IMR-90 (cell line): ENCODE measurements around the gene FBXO44. TPM values are rescaled to one million over a fixed set of nuclear protein-coding genes. Genes with fewer than 3 reads are reported as not detected.
A peak's percentile ranks its signal among the peaks of the same experiment; 100 is the strongest.
"Not testable (repeated sequence)": the region's sequence is repeated elsewhere in the genome, so short reads cannot be mapped to it uniquely, and the experiment has no call there.

Experiments
- ATAC-seq: fragments of 200-7000 bp; cut with Tn5 transposase; 2 replicates; pipeline ENCODE4 v1.9.1; 2020; ENCODE audit warnings: low read depth, mild to moderate bottlenecking, moderate library complexity
- BruUV-seq: library from RNA; stranded (reverse); fragments of 400-500 nt; replicated peaks from 2 replicates; lab custom pipeline; 2021; lab: Mats Ljungman, UMichigan
- CTCF ChIA-PET: fragments of 300-600 bp; formaldehyde crosslinking; extraction: SDS; loops from one replicate; lab custom pipeline; 2021; ENCODE audit warnings: antibody characterized with exemption; lab: Yijun Ruan, JAX
- POLR2A ChIA-PET: fragments of 300-600 bp; sonication (Branson Sonifier 250); formaldehyde crosslinking; loops from one replicate; lab custom pipeline; 2022; ENCODE audit warnings: antibody characterized with exemption; ENCODE audit not compliant: unreplicated experiment; lab: Charles Lee
- DNase-seq: peaks from one replicate; pipeline ENCODE4 v3.0.0; 2013
- H2AFZ ChIP-seq: replicated peaks from 2 replicates; pipeline ENCODE3; 2013; ENCODE audit warnings: low read length, mild to moderate bottlenecking; ENCODE audit not compliant: poor library complexity
- H2AK5ac ChIP-seq: 2 replicates; pipeline ENCODE4 v1.6.1; 2013; ENCODE audit warnings: low read depth, low read length, inconsistent platforms
- H2AK9ac ChIP-seq: replicated peaks from 2 replicates; pipeline ENCODE3; 2013; ENCODE audit warnings: mild to moderate bottlenecking, low read depth, low read length, moderate library complexity; ENCODE audit not compliant: poor library complexity
- H2BK120ac ChIP-seq: 2 replicates; pipeline ENCODE4 v1.6.1; 2013; ENCODE audit warnings: low read depth, low read length, inconsistent platforms
- H2BK15ac ChIP-seq: 3 replicates; pipeline ENCODE4 v1.6.1; 2013; ENCODE audit warnings: low read depth, low read length, inconsistent platforms
- H2BK20ac ChIP-seq: 2 replicates; pipeline ENCODE4 v1.6.1; 2013; ENCODE audit warnings: low read depth, mild to moderate bottlenecking, inconsistent platforms, low read length, moderate library complexity
- H2BK5ac ChIP-seq: 2 replicates; pipeline ENCODE4 v1.6.1; 2013; ENCODE audit warnings: mild to moderate bottlenecking, low read depth, low read length, inconsistent platforms; ENCODE audit not compliant: poor library complexity, severe bottlenecking
- H3K14ac ChIP-seq: replicated peaks from 2 replicates; pipeline ENCODE4 v1.6.1; 2013; ENCODE audit warnings: low read depth, low read length, inconsistent platforms
- H3K18ac ChIP-seq: 2 replicates; pipeline ENCODE4 v1.6.1; 2013; ENCODE audit warnings: low read depth, low read length, control low read depth
- H3K23ac ChIP-seq: 2 replicates; pipeline ENCODE4 v1.6.1; 2013; ENCODE audit warnings: low read depth, low read length, inconsistent platforms
- H3K27ac ChIP-seq: 2 replicates; pipeline ENCODE4 v1.5.1; 2013; ENCODE audit warnings: mild to moderate bottlenecking, control low read depth, low read length; ENCODE audit not compliant: insufficient read depth
- H3K27me3 ChIP-seq: 2 replicates; pipeline ENCODE4 v1.6.1; 2013; ENCODE audit warnings: low read length; ENCODE audit not compliant: control insufficient read depth, insufficient read depth
- H3K36me3 ChIP-seq: 2 replicates; pipeline ENCODE4 v1.6.1; 2013; ENCODE audit warnings: low read length, mixed read lengths; ENCODE audit not compliant: control insufficient read depth, insufficient read depth
- H3K4ac ChIP-seq: 2 replicates; pipeline ENCODE4 v1.6.1; 2013; ENCODE audit warnings: low read depth, low read length, inconsistent platforms
- H3K4me1 ChIP-seq: 2 replicates; pipeline ENCODE4 v1.6.1; 2013; ENCODE audit warnings: low read length, mixed read lengths; ENCODE audit not compliant: control insufficient read depth, insufficient read depth
- H3K4me2 ChIP-seq: 2 replicates; pipeline ENCODE4 v1.6.1; 2013; ENCODE audit warnings: low read depth, mild to moderate bottlenecking, control low read depth, low read length, moderate library complexity
- H3K4me3 ChIP-seq: 2 replicates; pipeline ENCODE4 v1.5.1; 2013; ENCODE audit warnings: low read depth, mild to moderate bottlenecking, control low read depth, low read length, moderate library complexity; ENCODE audit not compliant: insufficient read depth
- H3K56ac ChIP-seq: 2 replicates; pipeline ENCODE4 v1.6.1; 2013; ENCODE audit warnings: low read length, inconsistent platforms; ENCODE audit not compliant: insufficient read depth; ENCODE audit errors: extremely low read depth
- H3K79me1 ChIP-seq, 2 experiments: 2 replicates each; pipeline ENCODE4 v1.6.1; 2013; ENCODE audit warnings: low read length in 2 of 2, inconsistent platforms in 1 of 2, low read depth in 1 of 2
- H3K9ac ChIP-seq: 2 replicates; pipeline ENCODE4 v1.6.1; 2013; ENCODE audit warnings: low read depth, low read length, control low read depth
- H3K9me1 ChIP-seq: 2 replicates; pipeline ENCODE4 v1.6.1; 2013; ENCODE audit warnings: low read length, inconsistent platforms; ENCODE audit not compliant: insufficient read depth
- H3K9me3 ChIP-seq: 2 replicates; pipeline ENCODE4 v1.6.1; 2013; ENCODE audit warnings: low read length; ENCODE audit not compliant: control insufficient read depth, insufficient read depth
- H4K20me1 ChIP-seq: 2 replicates; pipeline ENCODE4 v1.6.1; 2013; ENCODE audit warnings: low read length, inconsistent platforms; ENCODE audit not compliant: insufficient read depth
- H4K5ac ChIP-seq: 2 replicates; pipeline ENCODE4 v1.6.1; 2013; ENCODE audit warnings: mild to moderate bottlenecking, low read depth, low read length, control low read depth
- H4K8ac ChIP-seq, 2 experiments: 2 replicates each; pipeline ENCODE4 v1.6.1; 2013; ENCODE audit warnings: low read depth in 2 of 2, low read length in 2 of 2, control low read depth in 1 of 2, inconsistent platforms in 1 of 2
- H4K91ac ChIP-seq: 2 replicates; pipeline ENCODE4 v1.6.1; 2013; ENCODE audit warnings: low read depth, low read length, inconsistent platforms; ENCODE audit not compliant: insufficient read depth
- CTCF ChIP-seq: conservative IDR thresholded peaks from 2 replicates; pipeline ENCODE4 v1.5.1; 2012; ENCODE audit warnings: mild to moderate bottlenecking, low read depth, low read length, improper control_type of control experiment
- MAZ ChIP-seq: IDR thresholded peaks from 2 replicates; pipeline ENCODE4 v1.6.1; 2012; ENCODE audit warnings: low read depth, mild to moderate bottlenecking, low read length, improper control_type of control experiment, moderate library complexity, borderline replicate concordance
- RAD21 ChIP-seq: IDR thresholded peaks from 2 replicates; pipeline ENCODE4 v1.6.1; 2012; ENCODE audit warnings: low read length, improper control_type of control experiment
- SMC3 ChIP-seq: fragments of 150-350 bp; IDR thresholded peaks from 2 replicates; pipeline ENCODE4 v1.6.1; 2016; ENCODE audit warnings: low read depth, mild to moderate bottlenecking, antibody characterized with exemption, low read length, moderate library complexity
- WGBS, 2 experiments: methylation state at CpG; one replicate each; pipeline versions ENCODE4 v1.1.5 to v1.1.7; 2013; ENCODE audit warnings: missing lambda C conversion rate in 2 of 2; ENCODE audit not compliant: insufficient read length in 1 of 2; ENCODE audit errors: extremely low coverage in 2 of 2; 5-methylcytosine and 5-hydroxymethylcytosine counted together
- dilution Hi-C: fragments of 300-500 bp; cut with HindIII; formaldehyde crosslinking; loops from one replicate; pipeline ENCODE4 v1.14.3; 2018; ENCODE audit warnings: low sequenced_read_pairs; ENCODE audit not compliant: unreplicated experiment
- in situ Hi-C: fragments of 300-500 bp; cut with MboI; formaldehyde crosslinking; loops from 3 replicates; pipeline ENCODE4 v1.14.3; 2019; ENCODE audit warnings: low sequenced_read_pairs, inconsistent platforms, mixed read lengths
- intact Hi-C: fragments of 100-400 bp; cut with micrococcal nuclease; formaldehyde crosslinking; loops from 2 replicates; pipeline ENCODE4 v1.10.0; 2022
- polyA plus RNA-seq, 3 experiments: library from polyadenylated mRNA; depleted of rRNA; stranded (reverse); fragments of >200 nt; gene quantifications; 2 replicates each; pipeline ENCODE4 v1.2.3, GENCODE V29; 2012; ENCODE audit warnings: low replicate concordance in 1 of 3
- total RNA-seq: library from RNA; depleted of rRNA; stranded (reverse); fragments of >200 nt; gene quantifications from 2 replicates; pipeline ENCODE4 v1.2.3, GENCODE V29; 2012

The FBXO44 gene
- total and polyA plus RNA-seq, 2 of the 4 experiments (the other 2 are of a cell fraction) = 9.3 to 25.5 TPM

- WGBS, 2 experiments = no CpG with 5 or more reads among the region's 18 CpGs
- H4K20me1 ChIP-seq, H3K4me1 ChIP-seq, H2BK15ac ChIP-seq, H3K27me3 ChIP-seq, H3K4me2 ChIP-seq, dilution Hi-C loops, H2BK120ac ChIP-seq, POLR2A ChIA-PET, H3K56ac ChIP-seq, H4K8ac ChIP-seq, H3K9ac ChIP-seq, H2BK20ac ChIP-seq, H3K14ac ChIP-seq, H2AK5ac ChIP-seq, H3K18ac ChIP-seq, H2AK9ac ChIP-seq, H3K9me1 ChIP-seq, H3K79me1 ChIP-seq, H4K5ac ChIP-seq, H3K23ac ChIP-seq, H3K9me3 ChIP-seq, BruUV-seq, H2BK5ac ChIP-seq, H3K4me3 ChIP-seq, H3K4ac ChIP-seq, H4K91ac ChIP-seq, H3K36me3 ChIP-seq, H3K27ac ChIP-seq: not testable (repeated sequence)
- DNase-seq (peak; percentile 58), ATAC-seq (peak; percentile 91)
- TF ChIP-seq SMC3 (peak; percentile 78), MAZ (0 out of 2 replicates have a peak, but pooled peaks have one; percentile 23), RAD21 (peak; percentile 99), CTCF (peak; percentile 97)
- peak overlapping the region; percentile 68 for H2AFZ ChIP-seq
- intact Hi-C loops = loop anchor here (1.0 to 2.0 kb wide), 3 partner anchors 164 to 401 kb away; partner anchors contain the start of gene DISP3
- in situ Hi-C loops = loop anchor here (5.0 to 10.0 kb wide), 2 partner anchors 400 to 608 kb away; no protein-coding TSS in a partner anchor
- CTCF ChIA-PET = interaction anchor here (0.6 to 2.7 kb wide), 6 partner anchors 370 to 1075 kb away, joined by 3 to 12 read pairs (median 5); partner anchors contain the start of gene UBIAD1
These were observed 12.2 kb upstream of the FBXO44 start for GRCh38 chr1:11642418-11643017.
